Fibroblast of the aortic adventitia (primary cell): ENCODE results near the gene CMTM5. TPM values are rescaled to one million over a fixed set of nuclear protein-coding genes. Genes with fewer than 3 reads are reported as not detected.

Experiments used
- DNase-seq: peaks from one replicate; pipeline ENCODE4 v3.0.0-alpha.2; 2010; ENCODE audit warnings: low read depth
- H3K4me3 ChIP-seq: 2 replicates; pipeline ENCODE4 v1.5.1; 2011; ENCODE audit warnings: low read depth, mild to moderate bottlenecking, control low read depth, low read length, moderate library complexity
- total RNA-seq: library from RNA; depleted of rRNA; stranded (reverse); fragments of >200 nt; gene quantifications from 2 replicates; pipeline ENCODE4 v1.2.3, GENCODE V29; 2012; ENCODE audit warnings: low replicate concordance
- TF ChIP-seq, protein P1 (sequence below): IDR thresholded peaks from 2 replicates; pipeline ENCODE4 v1.5.1; 2011; ENCODE audit warnings: mild to moderate bottlenecking, low read length, control low read depth, inconsistent platforms; ENCODE audit not compliant: insufficient read depth

CMTM5 gene
- total RNA-seq, 1 donor: not detected

DNA sequence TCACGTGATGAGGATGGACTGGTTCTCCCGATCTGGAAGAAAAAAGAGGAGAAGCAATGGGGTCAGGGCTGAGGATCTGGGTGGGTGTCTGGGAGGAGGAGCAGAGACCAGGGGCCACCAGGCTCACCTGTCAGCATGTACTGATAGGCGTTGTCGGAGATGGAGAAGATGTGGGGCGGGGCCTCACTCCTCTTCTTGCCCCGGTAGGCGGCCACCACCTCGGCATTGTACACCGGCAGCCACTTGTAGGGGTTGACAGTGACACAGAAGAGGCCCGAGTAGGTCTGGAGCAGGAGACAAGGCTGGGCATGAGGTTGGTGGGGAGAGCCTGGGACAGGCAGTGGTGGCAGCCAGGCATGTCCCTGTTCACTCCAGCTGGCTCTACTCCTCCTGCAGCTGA, 28.2 kb downstream of the CMTM5 start:
- no peak overlapping the region for H3K4me3 ChIP-seq
- no peak for DNase-seq
- TF ChIP-seq, protein P1, sequence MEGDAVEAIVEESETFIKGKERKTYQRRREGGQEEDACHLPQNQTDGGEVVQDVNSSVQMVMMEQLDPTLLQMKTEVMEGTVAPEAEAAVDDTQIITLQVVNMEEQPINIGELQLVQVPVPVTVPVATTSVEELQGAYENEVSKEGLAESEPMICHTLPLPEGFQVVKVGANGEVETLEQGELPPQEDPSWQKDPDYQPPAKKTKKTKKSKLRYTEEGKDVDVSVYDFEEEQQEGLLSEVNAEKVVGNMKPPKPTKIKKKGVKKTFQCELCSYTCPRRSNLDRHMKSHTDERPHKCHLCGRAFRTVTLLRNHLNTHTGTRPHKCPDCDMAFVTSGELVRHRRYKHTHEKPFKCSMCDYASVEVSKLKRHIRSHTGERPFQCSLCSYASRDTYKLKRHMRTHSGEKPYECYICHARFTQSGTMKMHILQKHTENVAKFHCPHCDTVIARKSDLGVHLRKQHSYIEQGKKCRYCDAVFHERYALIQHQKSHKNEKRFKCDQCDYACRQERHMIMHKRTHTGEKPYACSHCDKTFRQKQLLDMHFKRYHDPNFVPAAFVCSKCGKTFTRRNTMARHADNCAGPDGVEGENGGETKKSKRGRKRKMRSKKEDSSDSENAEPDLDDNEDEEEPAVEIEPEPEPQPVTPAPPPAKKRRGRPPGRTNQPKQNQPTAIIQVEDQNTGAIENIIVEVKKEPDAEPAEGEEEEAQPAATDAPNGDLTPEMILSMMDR: no peak

DNA sequence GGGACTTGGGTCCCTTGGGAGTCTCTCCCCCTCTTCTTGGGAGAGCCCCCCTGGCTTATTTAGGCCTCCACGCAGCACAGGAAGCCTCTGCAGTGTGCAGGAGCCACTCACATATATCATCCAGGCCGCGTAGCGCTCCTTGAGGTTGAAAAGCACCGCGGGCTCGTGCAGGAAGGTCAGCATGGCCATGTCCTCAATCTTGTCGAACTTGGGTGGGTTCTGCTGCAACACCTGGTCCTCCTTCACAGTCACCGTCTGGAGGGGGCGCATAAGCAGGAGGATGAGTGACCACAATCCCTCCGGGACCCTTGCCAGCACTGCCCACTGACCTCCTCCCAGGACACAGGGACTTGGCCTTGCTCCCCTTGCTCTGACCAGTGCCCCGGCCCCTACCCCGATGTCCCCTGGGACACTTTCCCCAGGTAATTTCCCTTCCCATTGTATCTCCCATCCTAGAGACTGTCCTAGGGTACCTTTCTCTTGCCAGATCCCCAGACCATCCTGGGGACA, 28.7 kb downstream of the CMTM5 start:
- TF ChIP-seq, protein P1: no peak
- H3K4me3 ChIP-seq: no peak overlapping the region
- no peak for DNase-seq

DNA sequence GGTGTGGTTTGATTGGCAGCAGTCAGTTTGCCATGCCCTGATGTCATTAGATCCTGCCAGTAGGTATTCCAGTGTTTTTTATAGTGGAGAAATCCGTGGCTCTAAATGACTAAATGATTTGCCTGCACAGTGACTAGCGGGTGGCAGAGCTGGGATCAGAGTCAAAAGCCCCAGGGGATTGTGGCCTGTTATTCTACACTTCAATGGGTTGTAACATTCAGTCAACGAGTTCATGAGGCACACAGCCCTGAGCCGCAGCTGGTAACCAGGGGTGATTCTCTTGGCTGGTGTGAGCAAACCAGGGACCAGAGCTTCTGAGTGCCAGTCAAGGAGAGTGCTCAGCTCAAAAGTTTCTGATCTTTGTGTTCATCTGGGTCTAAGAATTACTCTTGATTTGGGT, 29.4 kb downstream of the CMTM5 start:
- DNase-seq: no peak
- TF ChIP-seq, protein P1: no peak
- no peak overlapping the region for H3K4me3 ChIP-seq

DNA sequence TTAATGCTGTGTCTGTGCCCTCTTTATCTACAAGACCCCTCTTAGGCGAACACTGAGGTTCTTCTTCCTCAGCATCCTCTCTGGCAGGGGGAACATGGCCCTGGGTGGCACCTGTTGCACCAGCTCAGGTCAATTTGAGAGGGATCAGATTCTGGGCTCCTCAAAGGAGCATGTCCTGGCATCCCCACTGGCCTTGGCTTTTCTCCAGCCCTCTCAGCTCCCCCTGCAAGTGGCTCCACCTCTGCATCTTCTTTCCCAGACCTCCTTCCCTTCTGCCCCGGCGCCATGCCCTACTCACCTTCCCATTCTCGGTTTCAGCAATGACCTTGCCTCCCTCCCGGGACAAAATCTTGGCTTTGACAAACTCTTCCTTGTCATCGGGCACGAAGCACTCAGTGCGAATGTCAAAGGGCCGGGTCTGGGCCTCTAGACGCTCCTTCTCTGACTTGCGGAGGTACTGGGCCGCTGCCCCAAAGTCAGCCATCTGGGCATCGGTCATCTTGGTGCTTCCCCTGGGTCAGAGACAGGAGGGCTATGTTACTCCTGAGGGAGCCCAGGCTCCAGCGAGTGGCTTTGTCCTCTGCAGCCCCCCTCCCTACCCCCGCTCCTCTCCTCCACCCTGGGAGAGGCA, 30.0 kb downstream of the CMTM5 start:
- TF ChIP-seq, protein P1: no peak
- no peak for DNase-seq
- no peak overlapping the region for H3K4me3 ChIP-seq

DNA sequence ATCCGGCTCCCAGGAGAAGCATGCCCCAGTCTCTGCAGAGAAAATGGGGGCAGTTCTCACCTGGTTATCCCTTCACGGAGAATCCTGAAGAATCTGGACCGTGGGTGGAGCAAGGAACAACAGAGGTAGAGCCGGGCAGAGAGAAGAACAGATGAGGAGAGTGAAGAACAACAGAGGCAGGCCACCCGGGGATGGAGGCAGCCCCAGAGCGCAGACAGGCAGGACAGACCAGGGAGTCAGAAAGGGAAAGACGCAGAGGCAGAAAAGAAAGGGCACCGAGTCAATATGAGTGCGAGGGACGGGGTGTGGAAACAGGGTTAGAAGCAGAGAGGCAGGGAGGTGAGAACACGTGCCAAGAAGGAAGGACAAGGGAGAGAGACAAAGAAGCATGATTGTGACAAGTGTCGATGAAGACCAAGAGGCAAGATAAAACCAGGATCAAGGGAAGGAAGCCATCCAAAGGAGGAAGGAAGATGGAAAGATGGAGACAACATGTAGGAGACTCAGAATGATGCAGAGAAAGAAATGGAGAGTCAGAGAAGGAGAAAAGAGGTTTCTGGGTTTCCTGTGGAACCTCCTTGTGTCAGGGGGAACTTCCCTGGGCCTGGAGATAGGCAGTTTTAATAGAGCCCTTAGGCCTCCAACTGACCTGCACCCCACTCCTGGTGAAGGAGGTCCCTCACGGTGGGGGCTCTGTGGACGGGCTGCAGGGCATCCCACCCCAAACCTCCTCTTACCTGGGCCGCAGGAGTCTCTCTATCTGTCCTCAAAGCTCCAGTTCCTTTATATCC, 30.9 kb downstream of the CMTM5 start, which contains the start of gene MYH6:
Gene MYH6 (minus strand): TSS at position 758 of the 791 bp plus-strand sequence. CDS start 1,050 bp downstream, outside the sequence.
- TF ChIP-seq, protein P1: no peak
- no peak within 1 kb of the TSS for H3K4me3 ChIP-seq
- DNase-seq: no peak

DNA sequence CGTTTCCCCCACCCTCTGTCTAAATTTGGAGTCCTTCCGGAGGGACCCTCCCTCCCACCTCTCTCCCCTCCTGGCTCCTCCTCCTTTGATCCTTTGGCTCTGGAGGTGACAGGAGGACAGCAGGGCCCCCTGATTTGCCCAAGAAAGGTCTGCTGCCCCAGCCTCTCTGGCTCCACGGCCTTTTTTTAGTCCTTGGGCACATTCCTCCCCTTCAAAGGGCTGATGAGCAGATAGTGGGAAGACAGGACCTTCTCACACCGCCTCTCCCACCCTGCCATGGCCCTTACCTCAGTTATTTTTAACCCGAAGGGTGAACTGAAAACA, 31.4 kb downstream of the CMTM5 start:
- no peak overlapping the region for H3K4me3 ChIP-seq
- TF ChIP-seq, protein P1: no peak
- DNase-seq: no peak
